Hematopoietic multipotent progenitor cell treated with erythropoietin and hydrocortisone succinate and interleukin-3 and kit ligand, for 4 days (in vitro differentiated cells): ENCODE results near the gene P2RX1.
"Not testable (repeated sequence)": the region's sequence is repeated elsewhere in the genome, so short reads cannot be mapped to it uniquely, and the experiment has no call there.

Source experiments
- DNase-seq: peaks from one replicate; pipeline ENCODE4 v3.0.0-alpha.2; 2015

The P2RX1 gene

GRCh38 chr17:3886776-3887175, 29.5 kb downstream of the P2RX1 start:
- DNase-seq: peak; percentile 42

DNA sequence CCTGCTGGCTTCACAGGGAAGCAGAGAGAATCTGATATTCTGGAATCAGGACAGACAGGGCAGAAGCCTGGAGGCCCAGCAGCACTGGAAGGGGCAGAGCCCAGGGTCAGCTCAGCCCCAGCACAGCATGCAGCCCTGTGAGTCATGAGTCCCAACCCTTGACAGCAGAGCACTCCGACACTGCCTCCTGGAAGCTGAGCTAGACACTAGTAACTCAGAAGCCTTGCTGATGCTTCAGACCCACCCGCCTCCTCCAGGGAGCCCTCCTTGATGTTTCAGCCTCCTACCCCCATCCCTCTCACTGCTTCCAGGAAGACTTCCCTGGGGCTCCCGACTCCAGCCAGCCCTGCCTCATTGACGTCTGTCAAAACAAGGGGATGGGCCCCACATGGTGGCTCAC, 30.3 kb downstream of the P2RX1 start:
- DNase-seq: no peak

DNA sequence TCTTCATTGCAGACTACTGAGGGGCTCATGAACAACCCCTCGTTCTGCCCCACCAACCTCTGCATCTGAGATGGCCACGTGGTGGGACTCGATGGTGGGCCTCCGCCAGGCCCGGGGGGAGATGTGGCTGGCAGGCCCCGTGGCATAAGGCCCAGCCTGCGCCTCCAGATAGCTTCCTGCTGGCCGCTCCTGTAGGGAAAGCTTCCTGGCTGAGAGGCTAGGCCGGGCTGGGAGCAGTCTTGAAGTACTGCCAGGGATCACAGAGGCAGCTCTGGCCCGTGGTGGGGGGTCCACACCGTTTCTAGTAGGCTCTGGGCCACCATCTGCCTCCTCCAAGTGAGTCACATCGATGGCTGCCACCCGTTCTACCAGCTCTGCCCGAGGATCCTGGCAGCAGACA, 31.0 kb downstream of the P2RX1 start:
- no peak for DNase-seq

GRCh38 chr17:3884188-3884587, 32.1 kb downstream of the P2RX1 start:
- DNase-seq: no peak

- DNase-seq: no peak
Observed at GRCh38 chr17:3882276-3882675, 34.0 kb downstream of the P2RX1 start.

DNA sequence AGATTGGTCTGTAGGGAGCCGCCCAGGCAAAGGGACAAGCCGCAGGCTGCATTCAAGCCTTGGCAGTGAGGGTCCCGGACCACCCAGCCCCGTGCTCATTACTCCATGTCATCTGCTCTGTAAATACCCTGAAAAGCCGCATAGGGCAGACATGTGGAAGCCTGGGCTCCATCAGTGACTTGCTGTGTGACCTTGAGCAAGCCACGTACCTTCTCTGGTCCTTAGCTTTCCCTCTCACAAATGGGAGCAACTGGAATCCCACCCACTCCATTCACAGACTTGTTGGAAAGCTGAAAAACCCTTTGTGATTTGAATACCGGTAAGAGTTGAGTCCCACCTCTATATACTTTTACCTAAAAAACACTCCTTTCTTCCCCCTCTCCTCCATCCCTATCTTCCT, 35.3 kb downstream of the P2RX1 start:
- DNase-seq: no peak

- no peak for DNase-seq
Observed at GRCh38 chr17:3879591-3880417, 36.5 kb downstream of the P2RX1 start.

DNA sequence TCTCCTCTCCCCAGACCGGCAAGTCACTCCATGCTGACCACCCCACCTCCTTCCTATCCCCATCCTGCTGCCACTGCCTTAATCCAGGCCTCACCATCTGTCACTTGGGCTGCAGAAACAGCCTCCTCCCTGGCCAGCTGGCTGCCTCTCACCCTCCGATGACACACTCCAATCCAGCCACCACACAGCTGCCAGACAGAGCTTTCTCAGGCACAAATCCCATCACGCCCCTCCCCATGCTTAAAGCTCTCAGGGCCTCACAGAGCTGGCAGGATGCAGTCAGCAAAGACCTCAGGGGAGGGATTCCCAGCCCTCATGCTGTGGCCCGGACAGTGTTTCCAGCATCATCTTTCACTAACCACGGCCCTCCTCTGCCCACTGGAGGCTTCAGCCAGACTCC, 37.1 kb downstream of the P2RX1 start:
- DNase-seq: no peak

- DNase-seq: no peak
Observed at GRCh38 chr17:3877220-3877619, 39.0 kb downstream of the P2RX1 start.

GRCh38 chr17:3875317-3875716, 40.9 kb downstream of the P2RX1 start:
- no peak for DNase-seq

DNA sequence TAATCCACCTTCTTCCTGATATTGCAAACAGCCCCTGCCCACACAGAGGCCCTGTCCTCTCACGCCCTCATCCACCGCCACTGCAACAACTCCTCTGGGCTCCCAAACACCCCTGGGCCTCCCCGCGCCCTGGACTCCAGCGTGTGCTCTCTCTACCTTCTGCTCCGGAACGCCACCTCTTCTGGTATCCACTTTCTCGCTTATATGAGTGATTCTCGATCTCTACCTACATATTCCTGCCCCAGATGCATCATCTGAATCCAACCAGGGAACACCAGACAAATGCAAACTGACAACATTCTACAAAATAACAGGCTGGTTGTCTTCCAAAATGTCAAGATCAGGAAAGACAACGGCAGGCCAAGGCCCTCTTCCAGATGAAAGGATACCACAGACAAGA, 42.4 kb downstream of the P2RX1 start:
- DNase-seq: no peak

DNA sequence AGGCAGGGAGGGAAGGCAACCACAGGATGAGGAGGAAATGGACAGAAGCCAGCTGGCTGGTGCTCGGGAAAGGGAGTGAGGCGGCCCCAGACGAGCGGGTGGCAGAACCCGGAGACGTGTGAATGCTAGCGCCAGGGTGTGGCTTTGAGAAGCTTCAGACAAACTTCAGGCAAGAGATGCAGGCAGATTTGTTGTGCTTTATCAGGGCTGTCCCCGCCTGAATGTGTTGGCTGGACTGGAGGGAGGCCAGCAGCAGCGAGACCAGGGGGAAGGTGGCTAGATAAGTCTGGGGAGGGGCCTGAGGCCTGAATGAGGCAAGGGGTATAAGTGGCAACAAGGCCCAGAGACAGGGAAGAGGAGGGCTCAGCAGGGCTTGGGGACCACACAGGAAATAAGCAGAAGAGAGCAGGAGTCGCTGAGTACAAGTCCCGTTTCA, 45.4 kb downstream of the P2RX1 start:
- DNase-seq: peak; percentile 80

DNA sequence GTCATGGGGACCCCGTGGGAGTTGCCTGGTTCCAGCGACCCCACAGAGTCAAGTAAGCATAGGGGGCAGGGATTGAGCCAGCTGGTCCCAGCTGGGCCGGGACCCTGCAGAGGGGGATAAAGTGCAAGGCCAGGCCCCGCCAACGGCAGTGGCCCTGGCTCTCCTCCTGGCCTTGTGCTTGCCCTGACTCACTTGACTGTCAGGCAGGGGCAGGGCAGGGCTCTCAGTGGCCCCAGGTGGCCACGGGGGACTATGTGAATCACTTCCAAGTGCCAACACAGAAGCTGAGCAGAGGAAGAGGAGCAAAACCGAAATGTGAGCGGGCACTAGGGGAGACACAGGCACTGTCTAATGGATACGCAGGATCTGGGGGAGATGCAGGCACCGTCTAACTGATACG, 48.7 kb downstream of the P2RX1 start:
- no peak for DNase-seq

- DNase-seq: no peak
Observed at GRCh38 chr17:3867106-3867505, 49.2 kb downstream of the P2RX1 start.

DNA sequence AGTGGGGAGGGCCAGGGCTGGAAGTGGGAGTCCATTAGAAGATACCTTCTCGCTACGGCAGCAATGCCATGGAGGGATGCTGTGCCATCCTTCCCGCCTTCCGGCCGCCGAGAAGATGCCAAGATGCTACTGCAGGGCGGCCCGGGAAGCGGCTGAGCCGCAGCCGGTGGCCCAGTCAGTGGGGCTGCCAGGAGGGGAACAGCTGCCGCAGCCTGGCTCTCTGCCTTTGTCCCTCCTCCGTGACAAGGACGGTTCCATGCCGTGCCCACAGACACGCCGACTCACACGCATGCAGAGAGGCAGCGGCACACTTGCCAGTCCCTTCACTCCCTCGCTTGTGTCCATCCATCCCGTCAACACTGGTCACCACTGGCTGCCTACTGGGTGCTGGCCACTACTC, 50.0 kb downstream of the P2RX1 start:
- DNase-seq: no peak

DNA sequence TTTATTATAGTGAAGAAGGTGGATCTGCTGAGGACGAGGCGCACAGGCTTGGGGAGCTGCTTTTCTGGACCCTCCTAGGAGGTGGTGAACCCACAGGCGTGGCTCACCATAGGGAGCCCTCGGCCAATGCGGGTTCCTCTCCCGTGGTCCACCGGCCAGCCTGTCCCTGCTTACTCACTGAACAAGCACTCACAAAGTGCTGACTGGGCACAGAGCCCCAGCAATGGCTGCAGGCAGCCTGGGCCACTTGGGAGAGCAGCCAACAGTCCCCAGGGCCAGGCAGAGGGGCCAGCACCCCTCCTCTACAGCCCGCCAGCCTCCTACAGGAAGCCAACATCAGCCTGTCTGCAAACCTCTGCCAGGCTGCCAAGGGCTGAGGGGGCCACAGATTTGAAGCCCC, 51.1 kb downstream of the P2RX1 start:
- DNase-seq: no peak

DNA sequence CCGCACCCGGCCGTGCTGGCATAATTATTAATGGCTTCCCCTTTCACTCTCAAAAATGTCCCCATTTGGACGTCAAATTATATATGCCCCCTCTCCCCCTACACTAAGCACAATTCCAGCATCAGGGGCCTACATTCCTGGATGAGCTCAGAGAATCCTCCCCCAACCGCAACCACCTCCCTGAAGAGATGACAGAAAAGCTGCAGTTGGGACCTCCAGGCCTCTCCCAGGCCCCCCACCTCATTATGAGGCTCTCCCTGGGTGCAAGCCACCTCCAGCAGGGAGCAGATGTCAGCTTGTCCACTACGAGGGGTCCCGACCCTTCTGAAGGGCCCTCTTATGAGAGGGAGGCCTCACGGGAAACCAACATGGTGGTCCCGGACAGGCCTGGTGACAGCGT, 51.7 kb downstream of the P2RX1 start:
- DNase-seq: no peak

- no peak for DNase-seq
Observed at GRCh38 chr17:3861761-3862681, 54.2 kb downstream of the P2RX1 start.

GRCh38 chr17:3860939-3861700, 55.1 kb downstream of the P2RX1 start:
- DNase-seq: no peak

DNA sequence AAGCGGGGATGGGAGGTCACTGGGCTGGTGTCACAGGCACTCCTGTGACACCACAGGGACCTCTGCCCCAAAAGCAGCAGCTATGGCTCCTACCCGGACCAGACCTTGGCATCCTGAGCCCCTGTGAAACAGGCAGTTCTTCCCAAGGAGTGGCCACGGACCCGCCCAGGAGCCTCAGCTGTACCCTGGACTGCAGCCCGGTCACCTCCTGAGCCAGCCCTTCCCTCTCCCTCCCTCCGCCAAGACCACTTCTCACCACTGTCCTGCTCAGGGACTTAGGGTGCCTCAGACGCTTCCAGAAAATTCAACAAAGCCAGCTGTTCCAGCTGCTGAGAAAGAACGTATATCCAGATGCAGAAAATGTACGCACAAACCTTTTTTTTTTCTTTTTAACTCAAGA, 56.3 kb downstream of the P2RX1 start:
- DNase-seq: no peak

GRCh38 chr17:3857261-3858105, 58.8 kb downstream of the P2RX1 start:
- DNase-seq: no peak

DNA sequence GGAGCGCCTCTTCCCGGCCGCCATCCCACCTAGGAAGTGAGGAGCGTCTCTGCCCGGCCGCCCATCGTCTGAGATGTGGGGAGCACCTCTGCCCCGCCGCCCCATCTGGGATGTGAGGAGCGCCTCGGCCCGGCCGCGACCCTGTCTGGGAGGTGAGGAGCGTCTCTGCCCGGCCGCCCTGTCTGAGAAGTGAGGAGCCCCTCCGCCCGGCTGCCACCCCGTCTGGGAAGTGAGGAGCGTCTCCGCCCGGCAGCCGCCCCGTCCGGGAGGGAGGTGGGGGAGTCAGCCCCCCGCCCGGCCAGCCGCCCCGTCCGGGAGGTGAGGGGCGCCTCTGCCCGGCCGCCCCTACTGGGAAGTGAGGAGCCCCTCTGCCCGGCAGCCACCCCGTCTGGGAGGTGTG, 62.1 kb downstream of the P2RX1 start:
- not testable (repeated sequence) for DNase-seq
